ENCODE results near the gene TTLL7. TPM values are rescaled to one million over a fixed set of nuclear protein-coding genes. Genes with fewer than 3 reads are reported as not detected.

TTLL7 gene, protein sequence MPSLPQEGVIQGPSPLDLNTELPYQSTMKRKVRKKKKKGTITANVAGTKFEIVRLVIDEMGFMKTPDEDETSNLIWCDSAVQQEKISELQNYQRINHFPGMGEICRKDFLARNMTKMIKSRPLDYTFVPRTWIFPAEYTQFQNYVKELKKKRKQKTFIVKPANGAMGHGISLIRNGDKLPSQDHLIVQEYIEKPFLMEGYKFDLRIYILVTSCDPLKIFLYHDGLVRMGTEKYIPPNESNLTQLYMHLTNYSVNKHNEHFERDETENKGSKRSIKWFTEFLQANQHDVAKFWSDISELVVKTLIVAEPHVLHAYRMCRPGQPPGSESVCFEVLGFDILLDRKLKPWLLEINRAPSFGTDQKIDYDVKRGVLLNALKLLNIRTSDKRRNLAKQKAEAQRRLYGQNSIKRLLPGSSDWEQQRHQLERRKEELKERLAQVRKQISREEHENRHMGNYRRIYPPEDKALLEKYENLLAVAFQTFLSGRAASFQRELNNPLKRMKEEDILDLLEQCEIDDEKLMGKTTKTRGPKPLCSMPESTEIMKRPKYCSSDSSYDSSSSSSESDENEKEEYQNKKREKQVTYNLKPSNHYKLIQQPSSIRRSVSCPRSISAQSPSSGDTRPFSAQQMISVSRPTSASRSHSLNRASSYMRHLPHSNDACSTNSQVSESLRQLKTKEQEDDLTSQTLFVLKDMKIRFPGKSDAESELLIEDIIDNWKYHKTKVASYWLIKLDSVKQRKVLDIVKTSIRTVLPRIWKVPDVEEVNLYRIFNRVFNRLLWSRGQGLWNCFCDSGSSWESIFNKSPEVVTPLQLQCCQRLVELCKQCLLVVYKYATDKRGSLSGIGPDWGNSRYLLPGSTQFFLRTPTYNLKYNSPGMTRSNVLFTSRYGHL
- total RNA-seq, result 1 to 10 TPM; 2.9 to 5.3 TPM

- no peaks in the 10 kb centered on the region for H3K36me3 Mint-ChIP-seq
- peaks cover 65% of the 10 kb centered on the region for H3K27me3 Mint-ChIP-seq
- no peaks in the 10 kb centered on the region for H3K9me3 Mint-ChIP-seq (ENCODE audit: low read depth)
- DNase-seq (peak; percentile 79), ATAC-seq (peak; percentile 89)
- H3K4me1 Mint-ChIP-seq, result peaks cover 18% of the 10 kb centered on the region
- peak within 1 kb of the TSS; percentile 75 for H3K4me3 Mint-ChIP-seq
- CTCF ChIA-PET, result interaction anchor here (0.5 to 1.4 kb wide), 4 partner anchors 11 to 486 kb away, joined by 3 to 4 read pairs (median 4); partner anchors contain the start of gene PRKACB
- H3K27ac Mint-ChIP-seq, result peak within 1 kb of the TSS; percentile 63
Observed at GRCh38 chr1:83998498-83999315, at the start of gene TTLL7. Gene TTLL7, minus strand, starts transcription at chr1:83999132. Its CDS starts 46,921 bp downstream, at chr1:83952211.

- Mint-ChIP-seq H3K36me3 (no peaks in the 10 kb centered on the region), H3K27ac (no peak overlapping the region), H3K4me3 (no peak overlapping the region), H3K27me3 (peaks cover 4% of the 10 kb centered on the region), H3K4me1 (no peaks in the 10 kb centered on the region), H3K9me3 (ENCODE audit: low read depth) (no peaks in the 10 kb centered on the region)
- CTCF ChIA-PET, result no interaction called here
- ATAC-seq (no peak), DNase-seq (no peak)
Observed at GRCh38 chr1:84042461-84042860, 43.5 kb upstream of the TTLL7 start.

DNA sequence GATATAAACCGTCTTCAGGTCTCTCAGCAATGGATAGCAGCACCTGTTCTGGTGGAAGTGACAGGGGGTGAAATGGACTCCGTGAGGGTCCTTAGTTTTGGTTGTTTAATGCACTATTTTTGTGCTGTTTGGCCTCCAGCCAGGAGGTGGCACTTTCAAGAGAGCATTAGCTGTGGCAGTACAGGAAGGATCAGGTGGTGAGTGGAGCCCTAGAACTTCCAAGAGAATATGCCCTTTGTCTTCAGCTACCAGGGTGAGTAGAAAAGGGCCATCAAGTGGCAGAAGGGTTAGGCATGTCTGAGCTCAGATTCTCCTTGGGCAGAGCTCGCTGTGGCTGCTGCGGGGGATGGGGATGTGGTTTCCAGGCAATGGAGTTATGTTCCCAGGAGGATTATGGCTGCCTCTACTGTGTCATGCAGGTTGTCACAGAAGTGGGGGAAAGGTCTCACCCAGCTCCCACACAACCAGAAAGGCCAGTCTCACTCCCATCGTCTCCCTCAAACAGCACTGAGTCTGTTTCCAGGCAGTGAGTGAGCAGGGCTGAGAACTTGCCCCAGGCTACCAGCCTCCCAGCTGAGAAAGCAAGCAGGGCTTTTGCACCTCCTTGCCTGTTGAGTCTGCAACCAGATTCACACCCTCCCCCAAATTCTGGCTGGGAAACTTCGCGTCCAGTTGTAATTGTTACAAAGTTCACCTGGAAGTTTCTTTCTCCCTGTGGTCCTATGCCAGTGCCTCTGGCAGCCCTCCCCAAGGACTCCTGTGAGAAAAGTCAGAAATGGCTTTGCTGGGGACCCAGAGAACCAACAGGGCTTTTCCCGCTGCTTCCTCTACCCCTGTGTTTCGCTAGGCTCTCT, 39.1 kb upstream of the TTLL7 start:
- Mint-ChIP-seq H3K4me3 (no peak overlapping the region), H3K4me1 (no peaks in the 10 kb centered on the region), H3K27me3 (peaks cover 10% of the 10 kb centered on the region), H3K9me3 (ENCODE audit: low read depth) (peaks cover 7% of the 10 kb centered on the region), H3K36me3 (no peaks in the 10 kb centered on the region), H3K27ac (no peak overlapping the region)
- CTCF ChIA-PET, result no interaction called here
- no peak for ATAC-seq
- no peak for DNase-seq

DNA sequence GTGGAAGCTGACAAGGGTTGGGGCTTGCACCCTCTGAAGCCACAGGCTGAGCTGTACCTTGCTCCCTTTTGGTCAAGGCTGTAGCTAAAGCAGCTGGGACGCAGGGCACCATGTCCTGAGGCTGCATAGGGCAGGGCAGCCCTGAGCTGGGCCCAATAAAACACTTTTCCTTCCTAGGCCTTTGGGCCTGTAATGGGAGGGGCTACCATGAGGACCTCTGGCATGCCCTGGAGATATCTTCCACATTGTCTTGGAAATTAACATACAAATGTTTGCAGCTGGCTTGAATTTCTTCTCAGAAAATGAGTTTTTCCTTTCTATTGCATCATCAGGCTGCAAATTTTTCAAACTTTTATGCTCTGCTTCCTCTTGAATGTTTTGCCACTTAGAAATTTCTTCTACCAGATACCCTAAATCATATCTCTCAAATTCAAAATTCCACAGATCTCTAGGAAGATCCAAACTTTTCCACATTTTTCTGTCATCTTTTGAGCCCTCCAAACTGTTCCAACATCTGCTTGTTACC, 32.9 kb upstream of the TTLL7 start:
- DNase-seq, result no peak
- peaks cover 11% of the 10 kb centered on the region for H3K9me3 Mint-ChIP-seq (ENCODE audit: low read depth)
- ATAC-seq, result no peak
- no peaks in the 10 kb centered on the region for H3K4me1 Mint-ChIP-seq
- H3K27ac Mint-ChIP-seq, result no peak overlapping the region
- H3K27me3 Mint-ChIP-seq, result peaks cover 7% of the 10 kb centered on the region
- H3K4me3 Mint-ChIP-seq, result no peak overlapping the region
- CTCF ChIA-PET, result no interaction called here
- H3K36me3 Mint-ChIP-seq, result no peaks in the 10 kb centered on the region

DNA sequence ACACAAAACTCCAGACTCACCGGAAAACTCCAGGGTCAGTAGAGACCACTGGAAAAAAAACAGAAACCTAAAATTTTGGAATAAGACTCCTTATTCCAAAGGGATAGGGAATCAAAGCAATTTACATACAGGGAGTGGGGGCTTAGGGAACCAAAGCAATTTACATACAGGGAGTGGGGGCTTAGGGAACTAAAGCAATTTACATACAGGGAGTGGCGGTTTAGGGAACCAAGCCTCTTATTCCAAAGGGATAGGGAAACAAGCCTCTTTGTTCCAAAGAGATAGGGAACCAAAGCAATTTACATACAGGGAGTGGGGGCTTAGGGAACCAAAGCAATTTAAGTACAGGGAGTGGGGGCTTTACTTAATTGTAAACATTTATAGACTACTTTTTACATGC, 28.4 kb upstream of the TTLL7 start:
- no peak overlapping the region for H3K4me3 Mint-ChIP-seq
- H3K36me3 Mint-ChIP-seq, result no peaks in the 10 kb centered on the region
- DNase-seq (no peak), ATAC-seq (no peak)
- H3K9me3 Mint-ChIP-seq (ENCODE audit: low read depth), result peaks cover 4% of the 10 kb centered on the region
- H3K27me3 Mint-ChIP-seq, result no peaks in the 10 kb centered on the region
- CTCF ChIA-PET, result no interaction called here
- H3K4me1 Mint-ChIP-seq, result no peaks in the 10 kb centered on the region
- no peak overlapping the region for H3K27ac Mint-ChIP-seq

DNA sequence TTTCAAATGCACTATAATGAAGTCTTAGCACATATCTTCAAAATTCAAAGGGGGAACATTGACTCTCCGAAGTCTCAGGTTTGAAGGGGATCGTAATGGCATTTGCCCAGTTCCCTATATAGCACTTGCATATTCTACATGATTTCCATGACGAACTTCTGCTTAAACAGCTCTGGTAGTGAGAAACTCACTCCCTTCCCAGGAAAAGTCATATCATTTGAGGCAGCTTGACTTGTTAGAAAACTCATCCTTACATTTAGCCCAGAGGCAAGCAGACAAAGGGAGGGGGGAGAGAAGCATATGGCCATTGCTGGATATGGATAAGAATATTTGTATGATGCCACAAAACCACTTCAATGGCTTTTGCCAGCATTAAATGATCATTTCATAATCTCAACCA, 27.0 kb upstream of the TTLL7 start:
- CTCF ChIA-PET, result no interaction called here
- no peaks in the 10 kb centered on the region for H3K27me3 Mint-ChIP-seq
- no peaks in the 10 kb centered on the region for H3K36me3 Mint-ChIP-seq
- H3K4me3 Mint-ChIP-seq, result no peak overlapping the region
- H3K4me1 Mint-ChIP-seq, result no peaks in the 10 kb centered on the region
- no peak for DNase-seq
- no peak for ATAC-seq
- H3K9me3 Mint-ChIP-seq (ENCODE audit: low read depth), result peaks cover 4% of the 10 kb centered on the region
- H3K27ac Mint-ChIP-seq, result no peak overlapping the region

GRCh38 chr1:84021822-84022221, 22.9 kb upstream of the TTLL7 start:
- DNase-seq (no peak), ATAC-seq (no peak)
- H3K36me3 Mint-ChIP-seq, result no peaks in the 10 kb centered on the region
- H3K27me3 Mint-ChIP-seq, result no peaks in the 10 kb centered on the region
- no peaks in the 10 kb centered on the region for H3K9me3 Mint-ChIP-seq (ENCODE audit: low read depth)
- no peak overlapping the region for H3K27ac Mint-ChIP-seq
- H3K4me3 Mint-ChIP-seq, result no peak overlapping the region
- no peaks in the 10 kb centered on the region for H3K4me1 Mint-ChIP-seq
- CTCF ChIA-PET, result no interaction called here

DNA sequence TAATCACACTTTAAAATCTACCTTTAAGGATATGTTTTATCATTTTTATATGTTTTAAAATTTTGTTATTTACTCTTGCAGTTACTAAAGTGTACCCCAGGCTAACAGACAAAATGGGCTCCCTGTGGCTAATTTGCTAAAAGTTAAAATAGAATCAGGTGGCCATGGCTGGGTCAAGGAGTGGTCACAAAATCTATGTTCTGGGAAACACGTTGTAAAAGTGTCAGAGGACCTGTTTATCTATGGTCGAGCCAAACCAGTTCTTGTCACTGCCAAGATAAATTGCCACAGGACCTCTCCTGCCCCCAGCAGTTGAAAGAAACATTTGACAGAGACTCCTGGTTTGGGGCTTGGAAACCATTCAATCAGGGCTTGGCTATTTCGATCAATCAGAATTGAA, 21.2 kb upstream of the TTLL7 start:
- DNase-seq (no peak), ATAC-seq (no peak)
- no peaks in the 10 kb centered on the region for H3K36me3 Mint-ChIP-seq
- H3K27me3 Mint-ChIP-seq, result no peaks in the 10 kb centered on the region
- no peak overlapping the region for H3K4me3 Mint-ChIP-seq
- no peak overlapping the region for H3K27ac Mint-ChIP-seq
- no peaks in the 10 kb centered on the region for H3K4me1 Mint-ChIP-seq
- H3K9me3 Mint-ChIP-seq (ENCODE audit: low read depth), result no peaks in the 10 kb centered on the region
- CTCF ChIA-PET, result no interaction called here

GRCh38 chr1:84019217-84019616, 20.3 kb upstream of the TTLL7 start:
- CTCF ChIA-PET, result no interaction called here
- no peaks in the 10 kb centered on the region for H3K36me3 Mint-ChIP-seq

GRCh38 chr1:84013708-84014107, 14.8 kb upstream of the TTLL7 start:
- CTCF ChIA-PET, result no interaction called here
- H3K4me3 Mint-ChIP-seq, result no peak overlapping the region
- peaks cover 3% of the 10 kb centered on the region for H3K9me3 Mint-ChIP-seq (ENCODE audit: low read depth)
- ATAC-seq, result no peak
- no peak for DNase-seq
- H3K27ac Mint-ChIP-seq, result no peak overlapping the region
- no peaks in the 10 kb centered on the region for H3K4me1 Mint-ChIP-seq
- H3K36me3 Mint-ChIP-seq, result no peaks in the 10 kb centered on the region
- H3K27me3 Mint-ChIP-seq, result peaks cover 8% of the 10 kb centered on the region

More at GRCh38 chr1:84019217-84019616, 20.3 kb upstream of the TTLL7 start:
- H3K4me1 Mint-ChIP-seq, result no peaks in the 10 kb centered on the region
- no peaks in the 10 kb centered on the region for H3K27me3 Mint-ChIP-seq
- no peak overlapping the region for H3K27ac Mint-ChIP-seq
- no peaks in the 10 kb centered on the region for H3K9me3 Mint-ChIP-seq (ENCODE audit: low read depth)
- H3K4me3 Mint-ChIP-seq, result no peak overlapping the region
- DNase-seq (no peak), ATAC-seq (no peak)

GRCh38 chr1:84012018-84012417, 13.1 kb upstream of the TTLL7 start:
- no peak overlapping the region for H3K4me3 Mint-ChIP-seq
- H3K27me3 Mint-ChIP-seq, result peaks cover 13% of the 10 kb centered on the region
- ATAC-seq (no peak), DNase-seq (no peak)
- H3K36me3 Mint-ChIP-seq, result no peaks in the 10 kb centered on the region
- CTCF ChIA-PET, result interaction anchor here (0.6 kb wide), 1 partner anchor 422 kb away, joined by 3 read pairs; no protein-coding TSS in a partner anchor
- peaks cover 3% of the 10 kb centered on the region for H3K9me3 Mint-ChIP-seq (ENCODE audit: low read depth)
- no peaks in the 10 kb centered on the region for H3K4me1 Mint-ChIP-seq
- no peak overlapping the region for H3K27ac Mint-ChIP-seq

DNA sequence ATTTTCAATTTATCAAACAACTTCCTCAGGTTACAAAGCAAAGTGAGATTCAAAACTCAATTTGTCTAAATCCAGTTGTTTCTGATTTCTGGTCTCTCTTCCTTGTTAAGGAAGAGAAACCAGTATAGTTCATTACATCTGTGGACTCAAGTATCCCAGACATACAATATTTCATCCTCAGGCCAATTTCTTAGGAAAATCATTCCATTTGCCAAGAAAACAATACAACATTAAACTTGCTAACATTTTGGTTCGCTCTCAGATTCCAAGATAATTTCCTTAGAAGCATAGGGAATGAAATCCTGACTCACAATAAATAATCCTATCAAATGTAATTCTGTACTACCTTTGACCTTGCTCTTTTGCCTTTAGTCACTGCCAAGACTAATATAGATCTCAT, 11.2 kb upstream of the TTLL7 start:
- no peak for ATAC-seq
- Mint-ChIP-seq H3K27ac (no peak overlapping the region), H3K27me3 (peaks cover 13% of the 10 kb centered on the region), H3K4me1 (no peaks in the 10 kb centered on the region), H3K4me3 (no peak overlapping the region), H3K9me3 (ENCODE audit: low read depth) (peaks cover 3% of the 10 kb centered on the region), H3K36me3 (no peaks in the 10 kb centered on the region)
- CTCF ChIA-PET, result interaction anchor here (1.0 kb wide), 1 partner anchor 11 kb away, joined by 3 read pairs; no protein-coding TSS in a partner anchor
- DNase-seq, result no peak

Data from activated CD8-positive, alpha-beta memory T cell treated with anti-CD3 and anti-CD28 coated beads, Interleukin-2, amount 10 ng/mL, durations not matched to agents 7 days and 5 days (primary cell).